Left ventricle myocardium inferior (tissue), 1 donor: Measurements from ENCODE around the gene KLF7. TPM values are rescaled to one million over a fixed set of nuclear protein-coding genes. Genes with fewer than 3 reads are reported as not detected.

Source experiments
- DNase-seq: peaks from one replicate; pipeline ENCODE4 v3.0.0-alpha.2; 2020
- H3K27ac ChIP-seq: fragments of 200-600 bp; replicated peaks from 2 replicates; pipeline ENCODE4 v1.8.0; 2021
- H3K27me3 ChIP-seq: fragments of 200-600 bp; 2 replicates; pipeline ENCODE4 v1.8.0; 2021; ENCODE audit warnings: low read depth
- H3K36me3 ChIP-seq: fragments of 200-600 bp; 2 replicates; pipeline ENCODE4 v1.8.0; 2021
- H3K4me1 ChIP-seq: fragments of 200-600 bp; 2 replicates; pipeline ENCODE4 v1.8.0; 2021
- H3K4me3 ChIP-seq: fragments of 200-600 bp; 2 replicates; pipeline ENCODE4 v1.8.0; 2021; ENCODE audit warnings: mild to moderate bottlenecking, moderate library complexity
- H3K9me3 ChIP-seq: fragments of 200-600 bp; replicated peaks from 2 replicates; pipeline ENCODE4 v1.8.0; 2021
- CTCF ChIP-seq: fragments of 200-600 bp; IDR thresholded peaks from 2 replicates; pipeline ENCODE4 v1.8.0; 2021; ENCODE audit warnings: antibody characterized with exemption, mild to moderate bottlenecking, borderline replicate concordance
- intact Hi-C: fragments of 100-400 bp; cut with micrococcal nuclease; formaldehyde crosslinking; loops from one replicate; pipeline ENCODE4 v1.11.0; 2022
- total RNA-seq: library from RNA; stranded (reverse); fragmentation: NEBNext Ultra II Directional; extraction: Animal tissue kit (Norgen Biotek cat#: 25700); gene quantifications from one replicate; pipeline ENCODE4 v1.2.1, GENCODE V29; 2021
- donor health status: DM: no; HTN: yes; CAD: no; lungs with severe emphysema.

The KLF7 gene
- total RNA-seq, 1 donor from 2014 or later = 24.2 TPM

GRCh38 chr2:207137596-207138337, 28.0 kb downstream of the KLF7 start:
- H3K27ac ChIP-seq = peak overlapping the region; percentile 100
- no peaks in the 10 kb centered on the region for H3K9me3 ChIP-seq
- TF ChIP-seq CTCF = no peak
- H3K4me1 ChIP-seq = peaks cover 99% of the 10 kb centered on the region
- no peaks in the 10 kb centered on the region for H3K27me3 ChIP-seq
- intact Hi-C loops = no loop called here
- no peak overlapping the region for H3K4me3 ChIP-seq
- DNase-seq = no peak
- no peaks in the 10 kb centered on the region for H3K36me3 ChIP-seq

- H3K4me1 ChIP-seq = peaks cover 99% of the 10 kb centered on the region
- no peak for TF ChIP-seq CTCF
- no peaks in the 10 kb centered on the region for H3K9me3 ChIP-seq
- H3K27me3 ChIP-seq = no peaks in the 10 kb centered on the region
- H3K36me3 ChIP-seq = no peaks in the 10 kb centered on the region
- DNase-seq = no peak
- H3K27ac ChIP-seq = peak overlapping the region; percentile 100
- intact Hi-C loops = no loop called here
- no peak overlapping the region for H3K4me3 ChIP-seq
Observed at GRCh38 chr2:207136874-207137273, 28.9 kb downstream of the KLF7 start.

- Histone ChIP-seq H3K36me3 (no peaks in the 10 kb centered on the region), H3K27me3 (no peaks in the 10 kb centered on the region), H3K27ac (peak overlapping the region; percentile 100), H3K9me3 (no peaks in the 10 kb centered on the region), H3K4me3 (no peak overlapping the region), H3K4me1 (peaks cover 99% of the 10 kb centered on the region)
- TF ChIP-seq CTCF = no peak
- intact Hi-C loops = no loop called here
- DNase-seq = no peak
Observed at GRCh38 chr2:207135801-207136457, 29.8 kb downstream of the KLF7 start.

GRCh38 chr2:207135340-207135739, 30.4 kb downstream of the KLF7 start:
- Histone ChIP-seq H3K9me3 (no peaks in the 10 kb centered on the region), H3K4me1 (peaks cover 99% of the 10 kb centered on the region), H3K27me3 (no peaks in the 10 kb centered on the region), H3K4me3 (no peak overlapping the region), H3K27ac (peak overlapping the region; percentile 100), H3K36me3 (no peaks in the 10 kb centered on the region)
- TF ChIP-seq CTCF = no peak
- intact Hi-C loops = no loop called here
- no peak for DNase-seq

- H3K4me1 ChIP-seq = peaks cover 99% of the 10 kb centered on the region
- intact Hi-C loops = no loop called here
- H3K4me3 ChIP-seq = peak overlapping the region; percentile 44
- H3K36me3 ChIP-seq = no peaks in the 10 kb centered on the region
- H3K27me3 ChIP-seq = no peaks in the 10 kb centered on the region
- peak overlapping the region; percentile 100 for H3K27ac ChIP-seq
- peak; percentile 79 for DNase-seq
- TF ChIP-seq CTCF = no peak
- H3K9me3 ChIP-seq = no peaks in the 10 kb centered on the region
Observed at GRCh38 chr2:207133820-207134519, 31.8 kb downstream of the KLF7 start.
